ENCODE results near the gene SPAG9. TPM values are rescaled to one million over a fixed set of nuclear protein-coding genes. Genes with fewer than 3 reads are reported as not detected.

The SPAG9 gene
- total RNA-seq, 1 experiment from 2014 or later = 54.3 TPM

GRCh38 chr17:51050291-51051033 lies 70.2 kb downstream of the SPAG9 start:
- H3K23me2 ChIP-seq (ENCODE audit: insufficient read length, low read depth, low read length, poor library complexity, severe bottlenecking) = peaks cover 8% of the 10 kb centered on the region
- Mint-ChIP-seq H3K27ac (peak overlapping the region in 2 of 3 experiments; percentile 34 to 90; a peak in 2 of 7 replicates), H3K4me1 (peaks cover 8 to 21% of the 10 kb centered on the region in 2 experiments), H3K4me3 (no peak overlapping the region), H3K36me3 (ENCODE audit: insufficient read depth in 1 of 3, low read depth in 3 of 3) (peaks cover 0 to 2% (median 0%) of the 10 kb centered on the region in 3 experiments; a peak in 1 of 7 replicates), H3K27me3 (ENCODE audit: low read depth) (no peaks in the 10 kb centered on the region), H3K9me3 (no peaks in the 10 kb centered on the region)
- H4K5ac ChIP-seq (ENCODE audit: insufficient read length, low read depth, low read length) = no peak overlapping the region
- H3K79me1 ChIP-seq (ENCODE audit: insufficient read depth, low read depth, low read length, poor library complexity, severe bottlenecking) = no peaks in the 10 kb centered on the region
- H2BK5ac ChIP-seq (ENCODE audit: insufficient read length, low read length) = no peak overlapping the region
- H3K4ac ChIP-seq (ENCODE audit: low read depth, low read length) = no peak overlapping the region
- no peak overlapping the region for H3K9ac ChIP-seq (ENCODE audit: extremely low read depth, insufficient read length, low read length)
- no peaks in the 10 kb centered on the region for H4K20me1 ChIP-seq (ENCODE audit: control insufficient read depth, insufficient read depth, insufficient read length)
- no peak overlapping the region for H3K4me2 ChIP-seq (ENCODE audit: insufficient read depth, insufficient read length, low read length)
- H3K18ac ChIP-seq (ENCODE audit: insufficient read length, low read depth, low read length) = no peak overlapping the region
- H2BK20ac ChIP-seq (ENCODE audit: low read depth, low read length, poor library complexity, severe bottlenecking) = no peak overlapping the region
- no peaks in the 10 kb centered on the region for H3K27me3 ChIP-seq (ENCODE audit: insufficient read depth, low read length)
- no peak overlapping the region for H3T11ph ChIP-seq (ENCODE audit: low read length)
- no peak overlapping the region for H4K91ac ChIP-seq (ENCODE audit: insufficient read length, low read depth, low read length)
- no peak overlapping the region for H2BK120ac ChIP-seq (ENCODE audit: low read depth, low read length, poor library complexity, severe bottlenecking)
- H3K14ac ChIP-seq (ENCODE audit: insufficient read depth, low read length) = no peak overlapping the region
- no CpG with 5 or more reads among the region's 3 CpGs for WGBS (ENCODE audit: extremely low coverage, insufficient read length, low lambda C conversion rate)
- H2BK15ac ChIP-seq (ENCODE audit: low read depth, low read length) = no peak overlapping the region
- no peak overlapping the region for H2BK12ac ChIP-seq (ENCODE audit: insufficient read length, low read depth, low read length)
- no peaks in the 10 kb centered on the region for H3K4me1 ChIP-seq (ENCODE audit: insufficient read depth, low read length)
- no peak overlapping the region for H2AK5ac ChIP-seq (ENCODE audit: insufficient read length, low read length)
- H3K9me3 ChIP-seq (ENCODE audit: control insufficient read depth, low read depth, low read length) = no peaks in the 10 kb centered on the region
- no peak for TF ChIP-seq CTCF (conservative IDR thresholded peaks at IDR 0.05)
- no peak overlapping the region for H3K27ac ChIP-seq (ENCODE audit: insufficient read length, low read depth, low read length)
- H2AFZ ChIP-seq (ENCODE audit: low read length) = no peak overlapping the region
- no peak overlapping the region for H3K56ac ChIP-seq (ENCODE audit: insufficient read length, low read depth, low read length)
- H3K23ac ChIP-seq (ENCODE audit: insufficient read length, low read depth, low read length) = no peak overlapping the region
- no peak overlapping the region for H4K8ac ChIP-seq (replicated peaks; ENCODE audit: insufficient read length, low read depth, low read length)
- no peaks in the 10 kb centered on the region for H3K79me2 ChIP-seq (ENCODE audit: insufficient read depth, low read length)
- DNase-seq = no peak

Measured in H9 (cell line).